ENCODE data around the gene SAMD7.

DNA sequence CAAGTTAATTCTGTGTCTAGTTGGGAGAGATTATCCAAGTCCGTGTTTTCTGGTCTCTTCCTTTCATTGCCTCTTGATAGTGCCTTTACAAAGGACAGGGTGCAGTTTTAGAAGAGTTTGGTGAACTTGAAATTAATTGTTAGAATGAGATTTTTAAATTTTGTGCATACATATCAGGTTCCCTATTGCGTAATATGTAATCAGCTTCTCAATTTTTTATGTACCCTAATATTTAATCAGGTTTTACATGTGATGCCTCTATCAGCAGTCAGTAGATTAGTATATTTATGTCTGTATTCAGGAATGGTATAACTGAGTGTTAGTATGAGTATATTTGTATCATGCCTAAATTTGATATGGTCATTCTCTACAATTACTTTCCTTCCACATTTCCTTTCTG, 60.1 kb downstream of the SAMD7 start:
- TF ChIP-seq POLR2AphosphoS5 (IDR thresholded peaks at IDR 0.05; ENCODE audit: low read depth, low read length) (no peak), POLR2A (IDR thresholded peaks at IDR 0.05; ENCODE audit: low read depth, low read length) (no peak)
